UCSD-AML1 (cell line): Measurements from ENCODE around the gene FAM72C.
"Not testable (repeated sequence)": the region's sequence is repeated elsewhere in the genome, so short reads cannot be mapped to it uniquely, and the experiment has no call there.

Experiments
- DNase-seq: peaks from one replicate; lab custom pipeline; 2025; ENCODE audit not compliant: unreplicated experiment; lab: John Stamatoyannopoulos, UW

Gene FAM72C

GRCh38 chr1:143971924-143972700 lies at the start of gene FAM72C:
TSS of gene FAM72C (minus strand) at chr1:143971986. CDS start at chr1:143971141, 845 bp downstream.
- DNase-seq: not testable (repeated sequence)

GRCh38 chr1:144020001-144020738 lies 48.4 kb upstream of the FAM72C start:
- not testable (repeated sequence) for DNase-seq

GRCh38 chr1:144019101-144019500 lies 47.3 kb upstream of the FAM72C start:
- not testable (repeated sequence) for DNase-seq

- not testable (repeated sequence) for DNase-seq
Measured at GRCh38 chr1:144015180-144015966, 43.6 kb upstream of the FAM72C start.

GRCh38 chr1:144014528-144014927 lies 42.7 kb upstream of the FAM72C start:
- DNase-seq: not testable (repeated sequence)

GRCh38 chr1:144014121-144014520 lies 42.3 kb upstream of the FAM72C start:
- DNase-seq: not testable (repeated sequence)

- DNase-seq: not testable (repeated sequence)
Measured at GRCh38 chr1:144012168-144012733, 40.5 kb upstream of the FAM72C start.

GRCh38 chr1:144009410-144009809 lies 37.6 kb upstream of the FAM72C start:
- not testable (repeated sequence) for DNase-seq

GRCh38 chr1:144004259-144004658 lies 32.5 kb upstream of the FAM72C start:
- DNase-seq: not testable (repeated sequence)

- DNase-seq: not testable (repeated sequence)
Measured at GRCh38 chr1:144003306-144004029, 31.7 kb upstream of the FAM72C start.

GRCh38 chr1:144002141-144002881 lies 30.5 kb upstream of the FAM72C start:
- not testable (repeated sequence) for DNase-seq

- not testable (repeated sequence) for DNase-seq
Measured at GRCh38 chr1:144001077-144001476, 29.3 kb upstream of the FAM72C start.

- DNase-seq: not testable (repeated sequence)
Measured at GRCh38 chr1:143996020-143996419, 24.2 kb upstream of the FAM72C start.

GRCh38 chr1:143993301-143993907 lies 21.6 kb upstream of the FAM72C start:
- DNase-seq: not testable (repeated sequence)

GRCh38 chr1:143990699-143991098 lies 18.9 kb upstream of the FAM72C start:
- not testable (repeated sequence) for DNase-seq

GRCh38 chr1:143989719-143990118 lies 17.9 kb upstream of the FAM72C start:
- DNase-seq: not testable (repeated sequence)

GRCh38 chr1:143989427-143989712 lies 17.6 kb upstream of the FAM72C start:
- not testable (repeated sequence) for DNase-seq

GRCh38 chr1:143988602-143989426 lies 17.0 kb upstream of the FAM72C start:
- DNase-seq: not testable (repeated sequence)
